Neural cell (in vitro differentiated cells): ENCODE measurements around the gene FADS3.

ENCODE experiments used
- CTCF ChIP-seq: fragments of 450-650 bp; IDR thresholded peaks from 2 replicates; pipeline ENCODE4 v1.5.1; 2014; ENCODE audit warnings: antibody characterized with exemption, mild to moderate bottlenecking, moderate library complexity; ENCODE audit not compliant: poor library complexity, severe bottlenecking
- EP300 ChIP-seq: fragments of 450-650 bp; conservative IDR thresholded peaks from 2 replicates; pipeline ENCODE4 v1.6.1; 2014; ENCODE audit warnings: antibody characterized with exemption, mild to moderate bottlenecking, moderate library complexity; ENCODE audit not compliant: poor library complexity, severe bottlenecking
- EZH2 ChIP-seq: fragments of 200-600, 300-800 bp; shearing (Covaris generic), sonication (generic); IDR thresholded peaks from 2 replicates; pipeline ENCODE4 v1.6.1; 2014; ENCODE audit warnings: antibody characterized with exemption, low read length, borderline replicate concordance, mild to moderate bottlenecking; ENCODE audit not compliant: insufficient read depth, poor library complexity, severe bottlenecking
- POLR2AphosphoS5 ChIP-seq: IDR thresholded peaks from 2 replicates; pipeline ENCODE4 v1.6.1; 2012
- RAD21 ChIP-seq: fragments of 450-650 bp; conservative IDR thresholded peaks from 2 replicates; pipeline ENCODE4 v1.6.1; 2014; ENCODE audit warnings: antibody characterized with exemption, mild to moderate bottlenecking, moderate library complexity
- REST ChIP-seq: IDR thresholded peaks from 2 replicates; pipeline ENCODE4 v1.6.1; 2012; ENCODE audit warnings: borderline replicate concordance
- TAF1 ChIP-seq: IDR thresholded peaks from 2 replicates; pipeline ENCODE4 v1.6.1; 2012; ENCODE audit warnings: low read depth

- no peak for TF ChIP-seq CTCF
- TF ChIP-seq REST, result no peak
- TF ChIP-seq EZH2, result no peak
- no peak for TF ChIP-seq EP300
- TF ChIP-seq TAF1, result no peak
- TF ChIP-seq RAD21, result no peak
- no peak for TF ChIP-seq POLR2AphosphoS5
Measured at GRCh38 chr11:61880454-61880853, 10.9 kb downstream of the FADS3 start.
